ENCODE data around the gene ESX1. TPM values are rescaled to one million over a fixed set of nuclear protein-coding genes. Genes with fewer than 3 reads are reported as not detected.

The ESX1 gene
- total RNA-seq, 1 donor from 2014 or later: not detected

Other genes with a start within 250 kb of the ESX1 start
- not detected for gene H2BW1, start 241.2 kb downstream of the ESX1 start, total RNA-seq
- not detected for gene H2BW2, start 215.0 kb downstream of the ESX1 start, total RNA-seq
- gene TMSB15C, start 178.7 kb downstream of the ESX1 start, total RNA-seq: 0.19 TPM
- 0.22 TPM for gene ZCCHC18, start 142.4 kb downstream of the ESX1 start, total RNA-seq
- 11.8 TPM for gene SLC25A53, start 97.9 kb downstream of the ESX1 start, total RNA-seq
- 10.7 TPM for gene FAM199X, start 88.5 kb downstream of the ESX1 start, total RNA-seq